Esophagus squamous epithelium (tissue), 5 donors: ENCODE results near the gene LNPEP. TPM values are rescaled to one million over a fixed set of nuclear protein-coding genes. Genes with fewer than 3 reads are reported as not detected.
"Not testable (repeated sequence)": the region's sequence is repeated elsewhere in the genome, so short reads cannot be mapped to it uniquely, and the experiment has no call there.

Source experiments
- DNase-seq: peaks from one replicate; lab custom pipeline; 2025; lab: John Stamatoyannopoulos, UW
- H3K27ac ChIP-seq, 4 donors: fragments of 200-600 bp; sonication (generic); one replicate each; pipeline ENCODE4 v1.5.1; 2016 to 2019; ENCODE audit warnings: mild to moderate bottlenecking in 1 of 4
- H3K27me3 ChIP-seq, 4 donors: fragments of 200-600 bp; sonication (generic); 1 replicate in 3 of 4; 2 replicates in 1 of 4; pipeline versions ENCODE4 v1.5.1 to v1.6.0; 2017 to 2021; ENCODE audit warnings: antibody characterized with exemption in 1 of 4
- H3K36me3 ChIP-seq, 3 donors: fragments of 200-600 bp; sonication (generic); one replicate each; pipeline ENCODE4 v1.5.1; 2016 to 2019
- H3K4me1 ChIP-seq, 3 donors: fragments of 200-600 bp; sonication (generic); one replicate each; pipeline ENCODE4 v1.5.1; 2017 to 2019
- H3K4me3 ChIP-seq, 4 donors: fragments of 200-600 bp; sonication (generic); 1 replicate in 3 of 4; 2 replicates in 1 of 4; pipeline ENCODE4 v1.5.1; 2016 to 2019; ENCODE audit warnings: mild to moderate bottlenecking in 2 of 4, moderate library complexity in 1 of 4
- H3K9me3 ChIP-seq, 3 donors: fragments of 200-600 bp; sonication (generic); one replicate each; pipeline ENCODE4 v1.5.1; 2016 to 2019
- POLR2A ChIP-seq, 4 donors: fragments of 450-650 bp; IDR thresholded peaks; one replicate each; pipeline ENCODE4 v1.6.1; 2017; ENCODE audit warnings: antibody characterized with exemption in 4 of 4, mild to moderate bottlenecking in 4 of 4, moderate library complexity in 3 of 4
- WGBS, 2 donors: methylation state at CpG; one replicate each; pipeline ENCODE4 v1.1.5; 2018; 5-methylcytosine and 5-hydroxymethylcytosine counted together
- intact Hi-C: fragments of 100-400 bp; cut with DNase I; formaldehyde crosslinking; loops from one replicate; pipeline ENCODE4 v1.15.0; 2022
- total RNA-seq, 4 donors: library from RNA; depleted of rRNA; stranded (reverse); fragments of >200 nt; gene quantifications; one replicate each; pipeline ENCODE4 v1.1.0, GENCODE V29; 2016
- TF ChIP-seq, protein P1 (sequence below), 6 experiments: fragments of 450-650 bp in 4 of 6; fragments of 200-600 bp in 2 of 6; sonication (generic) in 2 of 6; IDR thresholded peaks; one replicate each; pipeline ENCODE4 v1.5.1; 2016 to 2019; ENCODE audit warnings: antibody characterized with exemption in 6 of 6, mild to moderate bottlenecking in 4 of 6, moderate library complexity in 4 of 6
- donor health status: DM: yes; HTN: yes; CAD: no.

The LNPEP gene
- total RNA-seq, 4 donors from 2014 or later = 32.0 to 48.1 (median 36.0) TPM

DNA sequence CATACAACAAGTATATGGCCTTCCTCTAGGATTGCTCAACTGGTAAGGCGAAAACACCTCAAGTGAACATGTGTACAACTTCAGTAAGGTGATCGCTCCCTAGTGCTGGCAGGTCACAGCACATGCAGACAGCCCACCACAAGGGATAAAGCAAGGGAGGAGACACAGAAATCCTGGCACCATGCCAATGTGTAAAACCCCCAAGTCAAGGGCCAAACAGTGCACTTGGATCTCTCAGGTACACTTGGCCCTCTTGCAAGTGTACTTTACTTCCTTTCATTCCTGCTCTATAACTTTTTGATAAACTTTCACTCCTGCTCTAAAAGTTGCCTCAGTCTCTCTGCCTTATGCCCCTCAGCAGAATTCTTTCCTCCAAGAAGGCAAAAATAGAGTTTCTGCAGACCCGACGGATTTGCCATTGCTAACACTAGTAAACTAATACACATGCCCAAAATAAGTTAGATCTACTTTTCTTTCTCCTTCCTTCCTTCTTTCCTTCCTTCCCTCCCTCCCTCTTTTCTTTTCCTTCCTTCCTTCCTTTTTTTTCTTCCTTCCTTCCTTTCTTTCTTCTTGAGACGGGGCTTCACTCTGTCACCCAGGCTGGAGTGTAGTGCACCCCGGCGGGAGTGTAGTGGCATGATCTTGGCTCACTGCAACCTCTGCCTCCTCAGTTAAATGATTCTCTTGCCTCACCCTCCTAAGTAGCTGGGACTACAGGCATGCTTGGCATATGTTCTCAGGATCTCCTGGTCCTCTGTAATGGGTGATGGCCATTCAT lies 6.8 kb upstream of the LNPEP start:
- Histone ChIP-seq H3K36me3 (no peaks in the 10 kb centered on the region), H3K27me3 (no peaks in the 10 kb centered on the region), H3K4me1 (peaks cover 8 to 33% (median 10%) of the 10 kb centered on the region in 3 donors), H3K27ac (no peak overlapping the region), H3K9me3 (no peaks in the 10 kb centered on the region), H3K4me3 (no peak overlapping the region)
- 90% methylated on average over 7 of the region's 7 CpGs for WGBS, 2 donors
- TF ChIP-seq, protein P1, sequence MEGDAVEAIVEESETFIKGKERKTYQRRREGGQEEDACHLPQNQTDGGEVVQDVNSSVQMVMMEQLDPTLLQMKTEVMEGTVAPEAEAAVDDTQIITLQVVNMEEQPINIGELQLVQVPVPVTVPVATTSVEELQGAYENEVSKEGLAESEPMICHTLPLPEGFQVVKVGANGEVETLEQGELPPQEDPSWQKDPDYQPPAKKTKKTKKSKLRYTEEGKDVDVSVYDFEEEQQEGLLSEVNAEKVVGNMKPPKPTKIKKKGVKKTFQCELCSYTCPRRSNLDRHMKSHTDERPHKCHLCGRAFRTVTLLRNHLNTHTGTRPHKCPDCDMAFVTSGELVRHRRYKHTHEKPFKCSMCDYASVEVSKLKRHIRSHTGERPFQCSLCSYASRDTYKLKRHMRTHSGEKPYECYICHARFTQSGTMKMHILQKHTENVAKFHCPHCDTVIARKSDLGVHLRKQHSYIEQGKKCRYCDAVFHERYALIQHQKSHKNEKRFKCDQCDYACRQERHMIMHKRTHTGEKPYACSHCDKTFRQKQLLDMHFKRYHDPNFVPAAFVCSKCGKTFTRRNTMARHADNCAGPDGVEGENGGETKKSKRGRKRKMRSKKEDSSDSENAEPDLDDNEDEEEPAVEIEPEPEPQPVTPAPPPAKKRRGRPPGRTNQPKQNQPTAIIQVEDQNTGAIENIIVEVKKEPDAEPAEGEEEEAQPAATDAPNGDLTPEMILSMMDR (IDR thresholded peaks at IDR 0.05) = no peak
- TF ChIP-seq POLR2A (IDR thresholded peaks at IDR 0.05) = no peak
- intact Hi-C loops = no loop called here
- DNase-seq = no peak

DNA sequence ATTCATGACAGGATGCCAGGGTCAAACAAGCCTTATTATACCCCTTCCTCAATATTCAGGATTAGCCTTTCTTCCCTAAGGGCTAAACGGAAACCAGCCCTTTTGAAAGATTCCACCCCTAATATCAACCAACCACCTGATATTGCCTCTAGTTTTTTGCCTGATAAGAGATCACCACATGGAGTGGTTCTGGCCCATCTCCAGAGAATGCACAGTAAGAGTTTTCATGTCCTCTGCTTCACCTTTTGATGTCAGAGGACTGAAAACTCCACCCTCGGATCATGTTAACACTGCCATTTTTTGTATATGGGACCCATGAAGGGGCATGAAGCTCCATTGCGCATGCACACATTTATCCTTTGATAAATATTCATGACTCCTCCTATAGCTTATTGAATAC lies 5.8 kb upstream of the LNPEP start:
- Histone ChIP-seq H3K4me3 (no peak overlapping the region), H3K9me3 (no peaks in the 10 kb centered on the region), H3K4me1 (peaks cover 9 to 28% (median 12%) of the 10 kb centered on the region in 3 donors), H3K27ac (no peak overlapping the region), H3K36me3 (no peaks in the 10 kb centered on the region), H3K27me3 (no peaks in the 10 kb centered on the region)
- TF ChIP-seq, protein P1 (IDR thresholded peaks at IDR 0.05) = no peak
- TF ChIP-seq POLR2A (IDR thresholded peaks at IDR 0.05) = no peak
- 95 to 97% methylated on average over 3 of the region's 3 CpGs for WGBS, 2 donors
- intact Hi-C loops = no loop called here
- no peak for DNase-seq

DNA sequence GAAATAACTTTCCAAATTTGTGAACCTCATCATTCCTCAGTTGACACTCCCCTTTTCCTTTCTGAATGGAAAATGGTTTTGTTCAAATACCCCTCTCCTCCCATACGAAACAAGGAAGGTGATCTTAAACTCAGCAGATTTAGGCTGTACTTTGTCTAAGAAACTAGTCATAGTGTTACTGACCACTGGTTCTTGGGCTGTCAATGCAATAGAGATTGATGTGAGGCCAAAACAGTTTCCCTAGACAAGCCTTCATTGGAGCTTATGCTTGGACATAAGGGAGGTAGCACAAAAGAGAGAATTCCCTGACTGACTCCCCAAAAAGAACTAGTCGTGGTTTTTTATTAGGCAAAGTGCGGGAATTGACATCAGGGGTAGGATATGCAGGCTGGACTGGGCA lies 5.3 kb upstream of the LNPEP start:
- no peak for TF ChIP-seq POLR2A (IDR thresholded peaks at IDR 0.05)
- peaks cover 9 to 27% (median 12%) of the 10 kb centered on the region in 3 donors for H3K4me1 ChIP-seq
- H3K4me3 ChIP-seq = no peak overlapping the region
- H3K9me3 ChIP-seq = no peaks in the 10 kb centered on the region
- no peaks in the 10 kb centered on the region for H3K27me3 ChIP-seq
- DNase-seq = no peak
- intact Hi-C loops = no loop called here
- 67 to 87% methylated on average over 3 of the region's 3 CpGs for WGBS, 2 donors
- no peaks in the 10 kb centered on the region for H3K36me3 ChIP-seq
- H3K27ac ChIP-seq = no peak overlapping the region

DNA sequence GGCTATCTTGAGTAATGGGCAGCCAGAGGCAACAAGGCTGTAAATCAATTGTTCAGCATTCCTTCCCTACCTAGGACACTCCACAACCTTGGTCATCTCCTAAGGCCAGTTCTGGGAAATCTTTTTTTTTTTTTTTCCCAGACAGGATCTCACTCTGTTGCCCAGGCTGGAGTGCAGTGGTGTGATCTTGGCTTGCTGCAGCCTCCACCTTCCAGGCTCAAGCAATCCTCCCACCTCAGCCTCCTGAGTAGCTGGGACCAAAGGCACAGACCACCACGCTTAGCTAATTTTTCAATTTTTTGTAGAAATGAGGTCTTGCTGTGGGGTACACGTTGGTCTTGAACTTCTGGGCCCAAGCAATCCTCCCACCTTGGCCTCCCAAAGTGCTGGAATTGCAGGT lies 4.8 kb upstream of the LNPEP start:
- H3K36me3 ChIP-seq, intact Hi-C loops, DNase-seq, H3K4me3 ChIP-seq, H3K27ac ChIP-seq, H3K27me3 ChIP-seq, H3K9me3 ChIP-seq: not testable (repeated sequence)
- 92 to 100% methylated on average over 2 of the region's 2 CpGs for WGBS, 2 donors
- peaks cover 9 to 27% (median 12%) of the 10 kb centered on the region in 3 donors for H3K4me1 ChIP-seq

DNA sequence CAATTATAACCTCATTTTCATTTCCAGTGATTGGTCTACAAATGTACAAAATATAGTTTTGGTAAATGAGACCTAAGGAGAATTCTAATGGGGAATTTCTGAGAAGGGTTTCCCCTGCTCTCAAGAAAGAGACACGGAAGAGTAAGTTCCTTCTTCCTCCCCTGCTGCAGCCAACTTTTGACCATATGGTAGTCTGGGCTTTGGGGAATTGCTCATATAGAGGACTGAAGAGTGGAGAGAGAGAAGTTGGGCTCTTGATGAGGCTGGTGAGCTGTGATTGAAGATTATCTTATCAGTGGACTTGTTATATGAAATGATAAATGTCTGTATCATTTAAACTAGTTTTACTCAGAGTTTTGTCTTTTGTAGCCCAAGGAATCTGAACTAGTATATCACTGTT lies 4.3 kb upstream of the LNPEP start:
- peaks cover 9 to 28% (median 12%) of the 10 kb centered on the region in 3 donors for H3K4me1 ChIP-seq
- no peak for DNase-seq
- WGBS, 2 donors = 60 to 90% methylated on average over 1 of the region's 1 CpG
- H3K27ac ChIP-seq = no peak overlapping the region
- H3K9me3 ChIP-seq = no peaks in the 10 kb centered on the region
- H3K36me3 ChIP-seq = no peaks in the 10 kb centered on the region
- intact Hi-C loops = no loop called here
- no peak overlapping the region for H3K4me3 ChIP-seq
- H3K27me3 ChIP-seq = no peaks in the 10 kb centered on the region
- TF ChIP-seq, protein P1 (IDR thresholded peaks at IDR 0.05) = no peak
- TF ChIP-seq POLR2A (IDR thresholded peaks at IDR 0.05) = no peak

DNA sequence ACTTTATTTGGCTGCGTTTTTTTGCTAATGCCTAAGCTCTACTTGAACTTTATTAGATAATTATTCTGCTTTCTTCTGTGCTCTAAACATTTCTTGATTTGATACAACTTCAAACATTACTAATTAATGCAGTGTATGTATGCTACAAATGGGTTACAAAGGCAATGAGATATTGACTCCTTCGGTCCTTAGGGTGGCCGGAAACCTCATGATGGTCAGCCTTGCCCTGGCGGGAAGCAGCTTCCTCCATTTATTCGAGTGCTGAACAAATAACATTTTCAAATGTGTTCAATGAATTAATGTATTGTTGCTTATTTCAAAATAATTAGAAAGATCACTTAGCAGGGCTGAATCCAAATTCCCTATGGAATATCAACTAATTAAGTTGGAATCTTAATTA lies 3.9 kb upstream of the LNPEP start:
- no peak for TF ChIP-seq POLR2A (IDR thresholded peaks at IDR 0.05)
- TF ChIP-seq, protein P1 (IDR thresholded peaks at IDR 0.05) = no peak
- no peaks in the 10 kb centered on the region for H3K36me3 ChIP-seq
- 55 to 92% methylated on average over 5 of the region's 5 CpGs for WGBS, 2 donors
- no peak overlapping the region for H3K27ac ChIP-seq
- H3K9me3 ChIP-seq = no peaks in the 10 kb centered on the region
- intact Hi-C loops = no loop called here
- H3K27me3 ChIP-seq = no peaks in the 10 kb centered on the region
- peaks cover 9 to 32% (median 12%) of the 10 kb centered on the region in 3 donors for H3K4me1 ChIP-seq
- DNase-seq = no peak
- no peak overlapping the region for H3K4me3 ChIP-seq
